ENCODE results near the gene CEP95.

The CEP95 gene

GRCh38 chr17:64506201-64506575 lies 589 bp upstream of the CEP95 start, which contains the start of gene DDX5:
TSS of gene DDX5 (minus strand) at chr17:64506289. CDS start at chr17:64506119, 170 bp downstream.
- Histone ChIP-seq H2BK5ac (ENCODE audit: low read depth, low read length, poor library complexity, severe bottlenecking) (peak within 1 kb of the TSS; percentile 93), H2BK120ac (ENCODE audit: low read depth, low read length) (peak within 1 kb of the TSS; percentile 89), H3K9ac (ENCODE audit: low read length) (peak within 1 kb of the TSS; percentile 100), H3K36me3 (ENCODE audit: control insufficient read depth in 1 of 2, insufficient read depth in 2 of 2, low read depth in 1 of 2, low read length in 2 of 2) (peaks cover 17 to 60% of the 10 kb centered on the region in 2 experiments), H3K4me1 (ENCODE audit: control insufficient read depth, insufficient read depth, low read depth, low read length) (peaks cover 6% of the 10 kb centered on the region), H3K14ac (ENCODE audit: low read length in 2 of 2) (peak within 1 kb of the TSS; percentile 82 to 95), H3K27me3 (ENCODE audit: control insufficient read depth in 1 of 2, insufficient read depth in 1 of 2, low read length in 2 of 2) (no peaks in the 10 kb centered on the region), H3K79me1 (replicated peaks; ENCODE audit: low read length, poor library complexity, severe bottlenecking) (peaks cover 7% of the 10 kb centered on the region), H3K4ac (ENCODE audit: low read depth in 1 of 2, low read length in 2 of 2) (peak within 1 kb of the TSS; percentile 99 to 100), H4K8ac (ENCODE audit: low read length) (peak within 1 kb of the TSS; percentile 99), H3K4me2 (ENCODE audit: low read length, poor library complexity, severe bottlenecking) (peak within 1 kb of the TSS; percentile 67), H3K4me3 (ENCODE audit: insufficient read depth in 1 of 2, low read depth in 1 of 2, low read length in 2 of 2) (peak within 1 kb of the TSS; percentile 85 to 93), H2BK15ac (ENCODE audit: low read depth, poor library complexity, severe bottlenecking) (peak within 1 kb of the TSS; percentile 87), H4K91ac (ENCODE audit: low read length) (peak within 1 kb of the TSS; percentile 94), H3K9me3 (ENCODE audit: control insufficient read depth, low read length) (no peaks in the 10 kb centered on the region), H3K27ac (ENCODE audit: low read length, poor library complexity, severe bottlenecking) (peak within 1 kb of the TSS; percentile 96), H2BK12ac (ENCODE audit: low read length in 2 of 2) (peak within 1 kb of the TSS; percentile 50 to 61), H2AFZ (ENCODE audit: low read depth, low read length) (peak within 1 kb of the TSS; percentile 30), H3K18ac (ENCODE audit: low read depth in 1 of 2, low read length in 2 of 2) (peak within 1 kb of the TSS; percentile 96 to 99), H3K23ac (ENCODE audit: low read length in 2 of 2) (peak within 1 kb of the TSS; percentile 5 to 37), H2AK5ac (ENCODE audit: low read length, severe bottlenecking) (peak within 1 kb of the TSS; percentile 99)
- peak; percentile 97 for DNase-seq
- under 1% methylated on average over 31 of the region's 31 CpGs for WGBS

GRCh38 chr17:64507413-64507782 lies 621 bp downstream of the CEP95 start:
- Histone ChIP-seq H3K4me2 (ENCODE audit: low read length, poor library complexity, severe bottlenecking) (peak overlapping the region; percentile 67), H3K79me1 (replicated peaks; ENCODE audit: low read length, poor library complexity, severe bottlenecking) (peaks cover 8% of the 10 kb centered on the region), H3K36me3 (ENCODE audit: control insufficient read depth in 1 of 2, insufficient read depth in 2 of 2, low read depth in 1 of 2, low read length in 2 of 2) (peaks cover 13 to 59% of the 10 kb centered on the region in 2 experiments), H2BK5ac (ENCODE audit: low read depth, low read length, poor library complexity, severe bottlenecking) (no peak overlapping the region), H3K27ac (ENCODE audit: low read length, poor library complexity, severe bottlenecking) (peak overlapping the region; percentile 96), H4K8ac (ENCODE audit: low read length) (peak overlapping the region; percentile 35), H3K4me3 (ENCODE audit: insufficient read depth in 1 of 2, low read depth in 1 of 2, low read length in 2 of 2) (peak overlapping the region; percentile 85 to 93), H3K9me3 (ENCODE audit: control insufficient read depth, low read length) (no peaks in the 10 kb centered on the region), H2AK5ac (ENCODE audit: low read length, severe bottlenecking) (peak overlapping the region; percentile 23), H4K91ac (ENCODE audit: low read length) (peak overlapping the region; percentile 94), H3K14ac (ENCODE audit: low read length in 2 of 2) (peak overlapping the region in 1 of 2 experiments; percentile 95), H2BK12ac (ENCODE audit: low read length in 2 of 2) (peak overlapping the region in 1 of 2 experiments; percentile 3), H3K9ac (ENCODE audit: low read length) (peak overlapping the region; percentile 100), H2AFZ (ENCODE audit: low read depth, low read length) (peak overlapping the region; percentile 30), H3K4ac (ENCODE audit: low read depth in 1 of 2, low read length in 2 of 2) (peak overlapping the region; percentile 69 to 92), H3K4me1 (ENCODE audit: control insufficient read depth, insufficient read depth, low read depth, low read length) (peaks cover 6% of the 10 kb centered on the region), H2BK15ac (ENCODE audit: low read depth, poor library complexity, severe bottlenecking) (no peak overlapping the region), H3K27me3 (ENCODE audit: control insufficient read depth in 1 of 2, insufficient read depth in 1 of 2, low read length in 2 of 2) (no peaks in the 10 kb centered on the region), H3K23ac (ENCODE audit: low read length in 2 of 2) (peak overlapping the region in 1 of 2 experiments; percentile 7), H3K18ac (ENCODE audit: low read depth in 1 of 2, low read length in 2 of 2) (peak overlapping the region; percentile 86 to 97), H2BK120ac (ENCODE audit: low read depth, low read length) (peak overlapping the region; percentile 77)
- WGBS, result 0% methylated on average over 6 of the region's 13 CpGs
- DNase-seq, result peak; percentile 90

GRCh38 chr17:64508683-64509082 lies 1.9 kb downstream of the CEP95 start:
- H3K4me3 ChIP-seq (ENCODE audit: insufficient read depth in 1 of 2, low read depth in 1 of 2, low read length in 2 of 2), result peak overlapping the region in 1 of 2 experiments; percentile 93
- peaks cover 5% of the 10 kb centered on the region for H3K4me1 ChIP-seq (ENCODE audit: control insufficient read depth, insufficient read depth, low read depth, low read length)
- no peak overlapping the region for H4K8ac ChIP-seq (ENCODE audit: low read length)
- no peak overlapping the region for H2AK5ac ChIP-seq (ENCODE audit: low read length, severe bottlenecking)
- no peak overlapping the region for H3K27ac ChIP-seq (ENCODE audit: low read length, poor library complexity, severe bottlenecking)
- H3K23ac ChIP-seq (ENCODE audit: low read length in 2 of 2), result no peak overlapping the region
- H3K18ac ChIP-seq (ENCODE audit: low read depth in 1 of 2, low read length in 2 of 2), result no peak overlapping the region
- no peak overlapping the region for H4K91ac ChIP-seq (ENCODE audit: low read length)
- no peak overlapping the region for H3K14ac ChIP-seq (ENCODE audit: low read length in 2 of 2)
- no peak overlapping the region for H2BK5ac ChIP-seq (ENCODE audit: low read depth, low read length, poor library complexity, severe bottlenecking)
- DNase-seq, result no peak
- WGBS, result 94% methylated on average over 2 of the region's 2 CpGs
- H3K79me1 ChIP-seq (replicated peaks; ENCODE audit: low read length, poor library complexity, severe bottlenecking), result peaks cover 10% of the 10 kb centered on the region
- no peak overlapping the region for H2BK12ac ChIP-seq (ENCODE audit: low read length in 2 of 2)
- no peak overlapping the region for H3K4ac ChIP-seq (ENCODE audit: low read depth in 1 of 2, low read length in 2 of 2)
- no peak overlapping the region for H2BK15ac ChIP-seq (ENCODE audit: low read depth, poor library complexity, severe bottlenecking)
- H3K4me2 ChIP-seq (ENCODE audit: low read length, poor library complexity, severe bottlenecking), result no peak overlapping the region
- no peaks in the 10 kb centered on the region for H3K27me3 ChIP-seq (ENCODE audit: control insufficient read depth in 1 of 2, insufficient read depth in 1 of 2, low read length in 2 of 2)
- no peaks in the 10 kb centered on the region for H3K9me3 ChIP-seq (ENCODE audit: control insufficient read depth, low read length)
- peaks cover 10 to 59% of the 10 kb centered on the region in 2 experiments for H3K36me3 ChIP-seq (ENCODE audit: control insufficient read depth in 1 of 2, insufficient read depth in 2 of 2, low read depth in 1 of 2, low read length in 2 of 2)
- H2AFZ ChIP-seq (ENCODE audit: low read depth, low read length), result no peak overlapping the region
- H2BK120ac ChIP-seq (ENCODE audit: low read depth, low read length), result no peak overlapping the region
- H3K9ac ChIP-seq (ENCODE audit: low read length), result peak overlapping the region; percentile 100

GRCh38 chr17:64509179-64509578 lies 2.4 kb downstream of the CEP95 start:
- H4K91ac ChIP-seq (ENCODE audit: low read length), result no peak overlapping the region
- H3K79me1 ChIP-seq (replicated peaks; ENCODE audit: low read length, poor library complexity, severe bottlenecking), result peaks cover 10% of the 10 kb centered on the region
- no peaks in the 10 kb centered on the region for H3K27me3 ChIP-seq (ENCODE audit: control insufficient read depth in 1 of 2, insufficient read depth in 1 of 2, low read length in 2 of 2)
- H3K4ac ChIP-seq (ENCODE audit: low read depth in 1 of 2, low read length in 2 of 2), result no peak overlapping the region
- H3K27ac ChIP-seq (ENCODE audit: low read length, poor library complexity, severe bottlenecking), result no peak overlapping the region
- H3K23ac ChIP-seq (ENCODE audit: low read length in 2 of 2), result peak overlapping the region; percentile 5 to 52
- H3K4me1 ChIP-seq (ENCODE audit: control insufficient read depth, insufficient read depth, low read depth, low read length), result peaks cover 5% of the 10 kb centered on the region
- H3K4me3 ChIP-seq (ENCODE audit: insufficient read depth in 1 of 2, low read depth in 1 of 2, low read length in 2 of 2), result peak overlapping the region in 1 of 2 experiments; percentile 48
- H2AK5ac ChIP-seq (ENCODE audit: low read length, severe bottlenecking), result no peak overlapping the region
- H3K18ac ChIP-seq (ENCODE audit: low read depth in 1 of 2, low read length in 2 of 2), result no peak overlapping the region
- no peak overlapping the region for H4K8ac ChIP-seq (ENCODE audit: low read length)
- H3K9me3 ChIP-seq (ENCODE audit: control insufficient read depth, low read length), result no peaks in the 10 kb centered on the region
- H2BK5ac ChIP-seq (ENCODE audit: low read depth, low read length, poor library complexity, severe bottlenecking), result no peak overlapping the region
- H2BK15ac ChIP-seq (ENCODE audit: low read depth, poor library complexity, severe bottlenecking), result no peak overlapping the region
- no peak for DNase-seq
- WGBS, result 97% methylated on average over 6 of the region's 6 CpGs
- H2AFZ ChIP-seq (ENCODE audit: low read depth, low read length), result no peak overlapping the region
- peak overlapping the region; percentile 38 for H3K9ac ChIP-seq (ENCODE audit: low read length)
- H3K36me3 ChIP-seq (ENCODE audit: control insufficient read depth in 1 of 2, insufficient read depth in 2 of 2, low read depth in 1 of 2, low read length in 2 of 2), result peaks cover 10 to 59% of the 10 kb centered on the region in 2 experiments
- no peak overlapping the region for H2BK120ac ChIP-seq (ENCODE audit: low read depth, low read length)
- no peak overlapping the region for H2BK12ac ChIP-seq (ENCODE audit: low read length in 2 of 2)
- H3K4me2 ChIP-seq (ENCODE audit: low read length, poor library complexity, severe bottlenecking), result no peak overlapping the region
- H3K14ac ChIP-seq (ENCODE audit: low read length in 2 of 2), result no peak overlapping the region

All from mesenchymal stem cell (in vitro differentiated cells and primary cell).